Mesothelial cell of epicardium (in vitro differentiated cells): Measurements from ENCODE around the gene ST7. TPM values are rescaled to one million over a fixed set of nuclear protein-coding genes. Genes with fewer than 3 reads are reported as not detected.
A peak's percentile ranks its signal among the peaks of the same experiment; 100 is the strongest.

Experiments
- DNase-seq, 2 experiments: peaks; one replicate each; pipeline ENCODE4 v3.0.0; 2021; ENCODE audit warnings: low spot score in 2 of 2; ENCODE audit not compliant: unreplicated experiment in 2 of 2
- H3K27ac Mint-ChIP-seq: 2 replicates; pipeline ENCODE4 v1.8.0; 2021; ENCODE audit warnings: mixed read lengths
- H3K27me3 Mint-ChIP-seq: 2 replicates; pipeline ENCODE4 v1.8.0; 2021; ENCODE audit warnings: low read depth, mixed read lengths
- H3K36me3 Mint-ChIP-seq: 2 replicates; pipeline ENCODE4 v1.8.0; 2021; ENCODE audit warnings: mixed read lengths
- H3K4me1 Mint-ChIP-seq: 2 replicates; pipeline ENCODE4 v1.8.0; 2021; ENCODE audit warnings: mixed read lengths
- H3K4me3 Mint-ChIP-seq: 2 replicates; pipeline ENCODE4 v1.8.0; 2021; ENCODE audit warnings: mild to moderate bottlenecking, moderate library complexity, mixed read lengths
- H3K9me3 Mint-ChIP-seq: 2 replicates; pipeline ENCODE4 v1.8.0; 2021; ENCODE audit warnings: mixed read lengths
- total RNA-seq: library from RNA; stranded (reverse); gene quantifications from 3 replicates; pipeline ENCODE4 v1.2.1, GENCODE V29; 2021
- TF ChIP-seq, protein P1 (sequence below): fragments of 200-600 bp; sonication (generic); IDR thresholded peaks from one replicate; pipeline ENCODE4 v1.5.0; 2021; ENCODE audit warnings: antibody characterized with exemption; ENCODE audit not compliant: unreplicated experiment

Gene ST7
- total RNA-seq, 1 donor from 2014 or later = 40.5 TPM

DNA sequence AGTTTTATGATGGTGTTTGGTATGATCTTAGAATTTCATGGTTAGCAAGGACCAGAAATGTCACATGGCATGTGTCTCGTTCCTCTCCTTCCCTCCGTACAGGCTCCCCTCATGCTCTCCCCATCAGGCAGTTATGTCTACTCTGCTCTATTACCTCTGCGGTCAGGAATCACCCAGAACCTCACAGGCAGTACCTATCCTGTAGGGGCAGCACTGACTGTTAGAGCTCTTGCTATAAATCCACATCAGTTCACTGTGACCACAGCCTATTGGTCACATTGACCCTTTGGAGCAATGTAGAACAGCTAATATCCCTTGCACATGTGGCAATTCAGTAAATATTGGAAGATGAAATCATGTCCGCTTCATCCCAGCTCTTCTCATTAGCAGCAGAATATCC, 217.8 kb downstream of the ST7 start:
- TF ChIP-seq, protein P1, sequence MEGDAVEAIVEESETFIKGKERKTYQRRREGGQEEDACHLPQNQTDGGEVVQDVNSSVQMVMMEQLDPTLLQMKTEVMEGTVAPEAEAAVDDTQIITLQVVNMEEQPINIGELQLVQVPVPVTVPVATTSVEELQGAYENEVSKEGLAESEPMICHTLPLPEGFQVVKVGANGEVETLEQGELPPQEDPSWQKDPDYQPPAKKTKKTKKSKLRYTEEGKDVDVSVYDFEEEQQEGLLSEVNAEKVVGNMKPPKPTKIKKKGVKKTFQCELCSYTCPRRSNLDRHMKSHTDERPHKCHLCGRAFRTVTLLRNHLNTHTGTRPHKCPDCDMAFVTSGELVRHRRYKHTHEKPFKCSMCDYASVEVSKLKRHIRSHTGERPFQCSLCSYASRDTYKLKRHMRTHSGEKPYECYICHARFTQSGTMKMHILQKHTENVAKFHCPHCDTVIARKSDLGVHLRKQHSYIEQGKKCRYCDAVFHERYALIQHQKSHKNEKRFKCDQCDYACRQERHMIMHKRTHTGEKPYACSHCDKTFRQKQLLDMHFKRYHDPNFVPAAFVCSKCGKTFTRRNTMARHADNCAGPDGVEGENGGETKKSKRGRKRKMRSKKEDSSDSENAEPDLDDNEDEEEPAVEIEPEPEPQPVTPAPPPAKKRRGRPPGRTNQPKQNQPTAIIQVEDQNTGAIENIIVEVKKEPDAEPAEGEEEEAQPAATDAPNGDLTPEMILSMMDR = no peak
- H3K4me1 Mint-ChIP-seq = peaks cover 47% of the 10 kb centered on the region
- no peaks in the 10 kb centered on the region for H3K9me3 Mint-ChIP-seq
- H3K27me3 Mint-ChIP-seq = no peaks in the 10 kb centered on the region
- H3K36me3 Mint-ChIP-seq = peaks cover 26% of the 10 kb centered on the region
- peak overlapping the region; percentile 92 for H3K27ac Mint-ChIP-seq
- DNase-seq = no peak
- no peak overlapping the region for H3K4me3 Mint-ChIP-seq

DNA sequence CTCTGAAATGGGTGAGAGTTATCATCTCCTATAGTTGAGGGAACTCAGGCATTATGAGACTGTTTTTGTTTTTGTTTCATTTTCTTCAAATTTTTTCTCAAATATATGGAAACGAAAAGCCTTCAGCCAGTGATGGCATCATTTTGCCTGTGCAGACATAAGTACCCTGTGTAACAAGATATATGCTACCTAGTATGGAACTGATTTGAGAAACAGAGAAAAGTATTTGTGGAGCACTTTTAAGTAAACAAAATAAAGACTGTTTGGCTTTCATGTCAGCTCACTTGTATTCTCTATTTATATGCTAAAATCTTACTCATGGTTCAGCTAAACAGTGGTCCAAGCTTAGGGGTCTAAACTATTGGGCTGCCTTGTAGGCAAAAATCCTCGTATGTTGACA, 219.0 kb downstream of the ST7 start:
- H3K4me1 Mint-ChIP-seq = peaks cover 49% of the 10 kb centered on the region

DNA sequence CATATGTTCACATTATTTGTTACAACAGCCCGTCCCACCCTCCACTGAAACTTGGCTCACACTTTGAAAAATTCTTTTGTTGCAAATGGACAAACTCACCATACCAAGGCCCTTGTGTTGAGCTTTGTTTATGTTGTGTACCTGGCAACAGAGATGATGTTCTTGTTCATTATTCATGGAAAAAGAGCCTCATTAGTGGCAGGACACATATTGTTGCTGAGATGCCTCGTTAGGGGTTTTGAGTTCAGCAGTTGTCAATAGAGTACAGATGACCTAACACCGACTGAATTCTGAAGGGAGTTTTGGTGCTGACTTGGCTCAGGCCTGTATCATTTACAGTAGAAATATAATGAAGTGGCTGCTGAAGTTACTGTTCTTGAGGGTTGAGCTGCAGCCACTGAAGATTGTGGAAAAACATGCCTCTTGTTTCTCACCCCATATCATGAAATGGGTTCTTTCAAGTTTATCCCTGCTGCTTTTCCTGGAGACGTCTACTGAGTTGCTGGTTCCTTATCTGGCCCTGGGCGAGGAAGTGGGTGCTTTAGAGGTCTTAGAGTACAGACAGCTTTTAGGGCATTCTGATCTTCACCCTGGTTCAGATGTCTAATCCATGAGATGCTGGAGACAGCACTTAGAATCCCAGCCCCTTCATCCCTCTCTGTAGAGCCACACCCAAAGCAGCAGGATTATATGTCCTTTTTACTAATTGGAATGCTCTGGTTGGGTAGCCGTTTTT, 219.9 kb downstream of the ST7 start:
- Mint-ChIP-seq H3K36me3 (peaks cover 38% of the 10 kb centered on the region), H3K4me3 (no peak overlapping the region), H3K27me3 (no peaks in the 10 kb centered on the region), H3K27ac (peak overlapping the region; percentile 39), H3K9me3 (no peaks in the 10 kb centered on the region), H3K4me1 (peaks cover 43% of the 10 kb centered on the region)
- no peak for DNase-seq
- TF ChIP-seq, protein P1 = no peak

More for the DNA sequence above, 219.0 kb downstream of the ST7 start:
- DNase-seq = no peak
- TF ChIP-seq, protein P1 = no peak
- Mint-ChIP-seq H3K27me3 (no peaks in the 10 kb centered on the region), H3K9me3 (no peaks in the 10 kb centered on the region), H3K27ac (peak overlapping the region; percentile 39), H3K36me3 (peaks cover 33% of the 10 kb centered on the region), H3K4me3 (no peak overlapping the region)

DNA sequence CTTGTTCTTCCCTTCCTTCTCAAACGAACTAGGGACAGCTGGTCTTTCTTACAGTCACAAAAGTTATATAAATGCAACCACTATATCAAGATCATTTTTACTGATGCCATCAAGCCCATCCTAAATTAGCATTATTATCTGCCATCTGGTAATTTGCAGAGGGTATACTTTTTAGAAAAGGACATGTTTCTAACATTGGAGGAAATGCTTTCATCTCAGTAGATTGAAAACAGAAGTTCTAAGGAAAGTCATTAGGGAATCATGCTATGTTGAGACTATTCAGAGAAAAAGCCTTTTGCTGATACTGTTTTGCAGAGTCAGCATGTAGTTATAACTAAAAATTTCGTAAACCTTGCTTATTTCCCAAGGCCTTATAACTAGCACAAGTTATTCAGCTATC, 222.9 kb downstream of the ST7 start:
- peaks cover 44% of the 10 kb centered on the region for H3K36me3 Mint-ChIP-seq
- peaks cover 27% of the 10 kb centered on the region for H3K4me1 Mint-ChIP-seq
- no peaks in the 10 kb centered on the region for H3K27me3 Mint-ChIP-seq
- no peak for DNase-seq
- no peak overlapping the region for H3K4me3 Mint-ChIP-seq
- TF ChIP-seq, protein P1 = no peak
- peak overlapping the region; percentile 85 for H3K27ac Mint-ChIP-seq
- H3K9me3 Mint-ChIP-seq = no peaks in the 10 kb centered on the region

DNA sequence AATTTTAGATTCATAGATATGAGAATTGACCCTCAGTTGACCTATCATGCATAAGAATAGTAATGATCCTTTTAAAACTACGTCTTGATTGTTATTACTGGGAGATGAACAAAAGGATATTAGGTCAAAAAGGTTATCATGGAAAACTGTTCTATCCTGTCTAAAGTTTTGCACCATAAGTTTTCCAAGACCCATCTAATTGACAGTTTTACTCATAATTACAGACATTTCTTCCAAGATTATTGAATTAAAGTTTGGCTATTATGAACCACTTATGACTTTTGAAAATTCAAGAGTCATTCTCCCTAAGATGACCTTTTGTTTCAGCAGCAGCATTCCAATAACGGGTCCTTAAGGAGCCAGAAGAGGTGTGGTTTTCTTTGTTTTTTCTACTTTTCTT, 225.3 kb downstream of the ST7 start:
- no peak for DNase-seq
- Mint-ChIP-seq H3K4me1 (peaks cover 20% of the 10 kb centered on the region), H3K9me3 (peaks cover 6% of the 10 kb centered on the region), H3K27me3 (no peaks in the 10 kb centered on the region), H3K4me3 (no peak overlapping the region), H3K27ac (no peak overlapping the region), H3K36me3 (peaks cover 37% of the 10 kb centered on the region)
- TF ChIP-seq, protein P1 = no peak
